Measurements from ENCODE around the gene MAN2B1. TPM values are rescaled to one million over a fixed set of nuclear protein-coding genes. Genes with fewer than 3 reads are reported as not detected.

Gene MAN2B1
- total and polyA plus RNA-seq, 2 of the 13 experiments (the other 11 are each of a cell fraction or from before 2014, with no cell fraction given): 23.6 to 23.8 TPM

- Histone ChIP-seq H2AFZ (ENCODE audit: low read length) (no peak overlapping the region), H4K20me1 (ENCODE audit: insufficient read depth, low read length) (no peaks in the 10 kb centered on the region), H3K9me3 (ENCODE audit: low read length) (no peaks in the 10 kb centered on the region), H3K27me3 (ENCODE audit: control insufficient read depth in 1 of 2, insufficient read depth in 2 of 2, low read length in 2 of 2) (no peaks in the 10 kb centered on the region), H3K36me3 (replicated peaks in 1 of 2; ENCODE audit: control insufficient read depth in 1 of 2, insufficient read depth in 2 of 2, low read length in 2 of 2) (peaks cover 0 to 18% of the 10 kb centered on the region in 2 experiments; a peak in 4 of 5 replicates), H3K9ac (ENCODE audit: insufficient read depth, low read depth, low read length) (no peak overlapping the region), H3K4me1 (ENCODE audit: insufficient read depth, low read length) (no peaks in the 10 kb centered on the region), H3K79me2 (ENCODE audit: insufficient read depth, low read length) (no peaks in the 10 kb centered on the region), H3K27ac (ENCODE audit: extremely low read length, insufficient read depth, low read length) (no peak overlapping the region), H3K4me3 (replicated peaks in 1 of 3; ENCODE audit: insufficient read depth in 1 of 3, low read depth in 2 of 3, low read length in 3 of 3) (no peak overlapping the region), H3K4me2 (ENCODE audit: low read depth, low read length) (no peak overlapping the region)
- POLR2A ChIA-PET: no interaction called here
- intact Hi-C loops (cut with micrococcal nuclease; ENCODE audit: unreplicated experiment) (no loop called here), in situ Hi-C loops (cut with HindIII; ENCODE audit: extremely low pct_ligation_motif_present, low pct_unique_long_range_greater_than_20kb) (no loop called here)
- WGBS (ENCODE audit: low lambda C conversion rate): 97% methylated on average over 50 of the region's 50 CpGs
- TF ChIP-seq ZFP90 (CRISPR knock-in tag; IDR thresholded peaks at IDR 0.05; ENCODE audit: borderline replicate concordance) (no peak), ERF (CRISPR knock-in tag; IDR thresholded peaks at IDR 0.05) (no peak), TP53 (CRISPR knock-in tag; conservative IDR thresholded peaks at IDR 0.05) (no peak), ZNF282 (IDR thresholded peaks at IDR 0.05; ENCODE audit: partially characterized antibody) (no peak), SMARCC2 (IDR thresholded peaks at IDR 0.05) (no peak)
- no peak for FAIRE-seq
- CTCF ChIA-PET (ENCODE audit: low intra/inter-chr PET ratio, low total read pairs): no interaction called here
- no peak for DNase-seq (ENCODE audit: low spot score)
- BruUV-seq (replicated peaks): no TSS peak
- no peak for ATAC-seq
Observed at GRCh38 chr19:12656899-12657571, 9.5 kb downstream of the MAN2B1 start.

GRCh38 chr19:12655546-12655945 is 11.0 kb downstream of the MAN2B1 start:
- ATAC-seq (no peak), FAIRE-seq (no peak), DNase-seq (ENCODE audit: low spot score) (no peak)
- no peak overlapping the region for H2AFZ ChIP-seq (ENCODE audit: low read length)
- H3K4me1 ChIP-seq (ENCODE audit: insufficient read depth, low read length): no peaks in the 10 kb centered on the region
- ChIA-PET CTCF (ENCODE audit: low intra/inter-chr PET ratio, low total read pairs) (no interaction called here), POLR2A (interaction anchor here (1.3 kb wide), 1 partner anchor 11 kb away, joined by 4 read pairs; the partner anchor contains the start of genes MAN2B1 and WDR83)
- no peaks in the 10 kb centered on the region for H3K9me3 ChIP-seq (ENCODE audit: low read length)
- 91% methylated on average over 8 of the region's 8 CpGs for WGBS (ENCODE audit: low lambda C conversion rate)
- no peak overlapping the region for H3K9ac ChIP-seq (ENCODE audit: insufficient read depth, low read depth, low read length)
- no peaks in the 10 kb centered on the region for H3K79me2 ChIP-seq (ENCODE audit: insufficient read depth, low read length)
- intact Hi-C loops (cut with micrococcal nuclease; ENCODE audit: unreplicated experiment): no loop called here
- H3K27me3 ChIP-seq (ENCODE audit: control insufficient read depth in 1 of 2, insufficient read depth in 2 of 2, low read length in 2 of 2): no peaks in the 10 kb centered on the region
- in situ Hi-C loops (cut with HindIII; ENCODE audit: extremely low pct_ligation_motif_present, low pct_unique_long_range_greater_than_20kb): no loop called here
- TF ChIP-seq MTA3 (CRISPR knock-in tag; IDR thresholded peaks at IDR 0.05): no peak
- no peak for TF ChIP-seq MTF1 (CRISPR knock-in tag; IDR thresholded peaks at IDR 0.05)
- no peak for TF ChIP-seq ZFY (CRISPR knock-in tag; IDR thresholded peaks at IDR 0.05)
- peaks cover 0 to 13% of the 10 kb centered on the region in 2 experiments; a peak in 4 of 5 replicates for H3K36me3 ChIP-seq (replicated peaks in 1 of 2; ENCODE audit: control insufficient read depth in 1 of 2, insufficient read depth in 2 of 2, low read length in 2 of 2)
- H4K20me1 ChIP-seq (ENCODE audit: insufficient read depth, low read length): no peaks in the 10 kb centered on the region
- H3K4me3 ChIP-seq (replicated peaks in 1 of 3; ENCODE audit: insufficient read depth in 1 of 3, low read depth in 2 of 3, low read length in 3 of 3): no peak overlapping the region
- BruUV-seq (replicated peaks): no TSS peak
- H3K4me2 ChIP-seq (ENCODE audit: low read depth, low read length): no peak overlapping the region
- H3K27ac ChIP-seq (ENCODE audit: extremely low read length, insufficient read depth, low read length): no peak overlapping the region

Measured in HepG2 (cell line).